ENCODE measurements around the gene CPT1B.
A peak's percentile ranks its signal among the peaks of the same experiment; 100 is the strongest.

The CPT1B gene

GRCh38 chr22:50569896-50570535, 8.2 kb downstream of the CPT1B start:
- no peak for DNase-seq (ENCODE audit: low spot score)

GRCh38 chr22:50569041-50569459, 9.2 kb downstream of the CPT1B start:
- DNase-seq (ENCODE audit: low spot score), result no peak

GRCh38 chr22:50568626-50569025, 9.6 kb downstream of the CPT1B start:
- no peak for DNase-seq (ENCODE audit: low spot score)

- DNase-seq (ENCODE audit: low spot score), result no peak
Measured at GRCh38 chr22:50567721-50568252, 10.4 kb downstream of the CPT1B start.

- DNase-seq (ENCODE audit: low spot score), result no peak
Measured at GRCh38 chr22:50564289-50564688, 13.9 kb downstream of the CPT1B start.

GRCh38 chr22:50563413-50564160, 14.6 kb downstream of the CPT1B start:
- DNase-seq (ENCODE audit: low spot score), result no peak

- DNase-seq (ENCODE audit: low spot score), result peak; percentile 99
Measured at GRCh38 chr22:50562523-50563412, 15.5 kb downstream of the CPT1B start, which contains the start of gene SYCE3. Gene SYCE3, minus strand, starts transcription at chr22:50562919. Its CDS starts 6,514 bp downstream, at chr22:50556405.

- DNase-seq (ENCODE audit: low spot score), result no peak
Measured at GRCh38 chr22:50561401-50562358, 16.5 kb downstream of the CPT1B start.

- no peak for DNase-seq (ENCODE audit: low spot score)
Measured at GRCh38 chr22:50560034-50560433, 18.2 kb downstream of the CPT1B start.

- DNase-seq (ENCODE audit: low spot score), result no peak
Measured at GRCh38 chr22:50556703-50557102, 21.5 kb downstream of the CPT1B start.

- DNase-seq (ENCODE audit: low spot score), result no peak
Measured at GRCh38 chr22:50553310-50553709, 24.9 kb downstream of the CPT1B start.

GRCh38 chr22:50551160-50551752, 27.0 kb downstream of the CPT1B start:
- DNase-seq (ENCODE audit: low spot score), result no peak

GRCh38 chr22:50550395-50550794, 27.8 kb downstream of the CPT1B start:
- no peak for DNase-seq (ENCODE audit: low spot score)

GRCh38 chr22:50548921-50549790, 29.1 kb downstream of the CPT1B start:
- no peak for DNase-seq (ENCODE audit: low spot score)

- no peak for DNase-seq (ENCODE audit: low spot score)
Measured at GRCh38 chr22:50548040-50548920, 29.9 kb downstream of the CPT1B start.

GRCh38 chr22:50547263-50547985, 30.8 kb downstream of the CPT1B start:
- no peak for DNase-seq (ENCODE audit: low spot score)

GRCh38 chr22:50546326-50547262, 31.6 kb downstream of the CPT1B start:
- no peak for DNase-seq (ENCODE audit: low spot score)
